Activated gamma-delta T cell (primary cell): ENCODE results near the gene SHF.
A peak's percentile ranks its signal among the peaks of the same experiment; 100 is the strongest.
"Not testable (repeated sequence)": the region's sequence is repeated elsewhere in the genome, so short reads cannot be mapped to it uniquely, and the experiment has no call there.

ENCODE experiments used
- DNase-seq: peaks from one replicate; lab custom pipeline; 2025; lab: John Stamatoyannopoulos, UW
- total RNA-seq, 2 donors: gene quantifications; one replicate each; lab custom pipeline; 2026; lab: John Stamatoyannopoulos, UW

SHF gene, protein sequence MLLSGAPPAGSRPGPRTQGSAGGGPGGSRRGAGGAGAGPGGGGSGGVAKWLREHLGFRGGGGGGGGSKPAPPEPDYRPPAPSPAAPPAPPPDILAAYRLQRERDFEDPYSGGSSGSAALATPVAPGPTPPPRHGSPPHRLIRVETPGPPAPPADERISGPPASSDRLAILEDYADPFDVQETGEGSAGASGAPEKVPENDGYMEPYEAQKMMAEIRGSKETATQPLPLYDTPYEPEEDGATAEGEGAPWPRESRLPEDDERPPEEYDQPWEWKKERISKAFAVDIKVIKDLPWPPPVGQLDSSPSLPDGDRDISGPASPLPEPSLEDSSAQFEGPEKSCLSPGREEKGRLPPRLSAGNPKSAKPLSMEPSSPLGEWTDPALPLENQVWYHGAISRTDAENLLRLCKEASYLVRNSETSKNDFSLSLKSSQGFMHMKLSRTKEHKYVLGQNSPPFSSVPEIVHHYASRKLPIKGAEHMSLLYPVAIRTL
- 4.4 to 5.3 reads per million in 2 donors for total RNA-seq

GRCh38 chr15:45187894-45188830 is at the start of gene SHF:
TSS of gene SHF (minus strand) at chr15:45187966. CDS start at chr15:45187951, 15 bp downstream.
- DNase-seq, result peak; percentile 27

DNA sequence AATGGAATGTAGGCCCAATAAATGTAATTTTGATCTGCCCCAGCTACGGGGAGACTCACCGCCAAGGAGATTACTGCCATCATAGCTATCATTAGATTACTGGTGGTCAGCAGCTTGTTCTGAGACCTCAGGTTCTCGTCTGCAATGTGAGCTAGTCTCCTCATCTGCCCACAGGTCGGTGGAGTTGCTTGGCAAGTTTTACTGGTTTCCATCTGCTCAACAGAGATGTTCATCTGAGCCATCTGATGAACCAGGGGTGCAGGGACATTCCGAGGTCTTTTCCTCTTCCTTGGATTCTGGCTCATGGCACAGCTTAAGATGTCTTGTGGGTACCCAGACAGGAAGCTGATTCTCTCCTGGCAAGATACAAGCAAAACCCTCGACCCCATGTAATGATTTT is 49.0 kb upstream of the SHF start:
- DNase-seq, result not testable (repeated sequence)

DNA sequence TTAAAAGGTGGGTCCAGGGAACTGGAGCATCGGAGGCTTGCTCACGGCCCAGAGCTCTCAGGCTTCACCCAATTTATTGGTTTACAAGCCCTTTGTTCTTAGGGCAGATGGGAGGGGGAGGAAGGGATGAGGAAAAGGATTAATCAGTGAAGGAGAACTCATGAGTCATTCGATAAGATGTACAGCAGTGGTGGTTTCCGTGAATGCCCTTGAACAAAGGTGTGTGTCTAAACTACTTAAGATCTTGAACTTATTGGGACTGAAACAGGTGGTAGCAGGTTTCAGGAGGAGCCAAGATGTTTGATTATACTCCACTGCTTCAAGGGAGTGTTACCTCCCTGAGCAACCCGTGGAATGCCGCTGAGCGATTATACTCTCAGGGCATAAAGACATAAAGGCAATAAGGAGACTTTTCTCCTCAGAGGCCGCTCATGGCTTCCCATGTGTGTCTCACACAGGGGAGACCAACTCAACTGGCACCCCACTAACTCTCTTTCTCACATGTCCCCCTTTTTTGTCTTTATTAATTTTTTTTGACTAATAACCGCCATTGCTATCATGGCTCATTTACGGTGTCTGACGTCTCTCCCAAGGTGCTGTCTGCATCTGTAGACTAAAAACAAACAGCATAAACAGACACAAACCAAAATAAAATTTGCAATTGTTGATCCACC is 46.9 kb upstream of the SHF start:
- DNase-seq, result no peak

DNA sequence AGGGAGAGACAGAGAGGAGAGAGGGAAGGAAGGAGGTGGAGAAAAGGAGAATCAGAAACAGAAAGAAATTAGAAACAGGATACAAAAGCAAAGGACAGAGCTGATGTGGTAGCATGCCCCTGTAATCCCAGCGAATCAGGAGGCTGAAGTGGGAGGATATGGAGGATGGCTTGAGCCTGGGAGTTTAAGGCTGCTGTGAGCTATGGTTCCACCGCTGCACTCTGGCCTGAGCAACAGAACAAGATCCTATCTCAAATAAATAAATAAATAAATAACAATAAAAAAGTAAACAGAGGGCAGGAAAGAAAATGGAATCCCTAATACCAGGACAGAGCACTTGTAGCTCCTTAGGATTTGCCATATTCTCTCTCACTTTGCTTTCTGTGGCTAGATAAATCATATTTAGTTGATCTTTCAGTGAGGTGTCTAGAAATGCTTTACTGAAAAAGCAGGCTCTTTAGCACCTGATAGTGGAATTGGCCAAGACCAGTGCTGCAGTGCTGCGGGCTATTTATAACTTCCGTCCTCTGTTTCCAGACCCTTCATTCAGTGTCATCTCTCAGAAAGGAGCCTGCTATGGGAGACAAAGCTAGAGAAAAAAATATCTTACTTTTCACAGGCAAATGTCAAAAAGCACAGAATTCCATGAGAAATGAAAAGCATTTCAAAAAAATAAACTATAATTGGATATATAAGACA is 44.2 kb upstream of the SHF start:
- DNase-seq, result no peak

DNA sequence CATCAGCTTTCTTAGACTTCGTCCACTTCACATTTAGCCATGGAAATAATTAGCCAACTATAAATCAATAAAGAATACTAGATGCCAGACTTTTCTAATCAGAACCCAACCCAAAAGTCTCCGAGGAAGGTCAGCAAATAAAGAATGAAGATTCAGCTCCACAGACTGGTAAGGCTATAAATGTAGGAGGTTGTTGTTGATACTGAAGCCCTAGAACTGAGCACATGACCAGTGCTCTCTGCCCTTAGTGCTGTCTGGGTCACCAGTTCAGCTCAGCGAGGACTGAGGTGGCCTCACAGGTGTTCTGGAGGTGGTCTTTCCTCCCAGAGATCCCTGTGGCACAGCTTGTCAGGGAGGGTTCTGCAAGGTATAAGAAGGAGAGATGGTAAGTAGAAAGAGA is 43.4 kb upstream of the SHF start:
- no peak for DNase-seq

DNA sequence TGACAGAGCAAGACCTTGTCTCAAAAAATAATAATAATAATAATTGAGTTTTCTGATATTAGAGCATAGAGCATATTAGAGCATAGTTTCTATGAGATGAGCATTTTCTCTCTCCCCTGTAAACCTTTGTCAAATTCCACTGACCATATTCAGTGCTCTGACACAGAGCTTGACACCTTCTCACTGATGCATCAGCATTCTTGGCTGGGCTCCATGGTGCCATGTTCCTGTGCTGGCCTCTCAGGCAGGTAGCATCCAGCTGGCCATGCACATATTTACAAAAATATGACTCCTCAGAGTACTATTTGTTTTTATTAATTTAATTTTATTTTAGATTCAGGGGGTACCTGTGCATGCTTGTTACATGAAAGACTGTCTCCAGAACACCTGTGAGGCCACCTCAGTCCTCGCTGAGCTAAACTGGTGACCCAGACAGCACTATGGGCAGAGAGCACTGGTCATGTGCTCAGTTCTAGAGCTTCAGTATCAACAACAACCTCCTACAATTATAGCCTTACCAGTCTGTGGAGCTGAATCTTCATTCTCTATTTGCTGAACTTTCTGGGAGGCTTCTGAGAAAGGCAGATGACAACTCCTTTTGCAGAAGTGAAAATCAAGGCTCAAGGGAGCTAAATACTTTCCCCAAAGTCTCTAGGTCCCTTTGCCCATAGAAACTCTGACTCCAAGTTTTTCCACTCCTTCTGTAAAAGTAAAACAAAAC is 42.6 kb upstream of the SHF start:
- DNase-seq, result no peak

DNA sequence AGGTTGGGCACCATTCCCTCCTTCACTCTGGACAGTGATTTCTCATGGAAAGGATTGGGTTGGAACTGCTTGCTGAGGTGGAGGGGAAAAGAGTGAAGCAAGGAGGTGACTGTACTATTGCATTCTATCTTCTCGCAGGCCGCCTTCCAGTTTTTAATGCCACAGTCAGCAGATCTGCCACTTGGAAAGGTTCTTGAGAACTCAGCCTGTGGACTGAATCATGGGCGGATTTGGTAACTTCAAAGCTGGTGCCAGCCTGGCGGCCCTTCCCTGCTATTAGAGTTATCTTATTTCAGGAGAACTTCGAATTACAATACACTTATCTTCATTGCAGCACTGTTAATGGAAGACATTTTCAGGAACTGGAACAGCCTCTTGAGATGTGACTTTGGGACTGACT is 41.2 kb upstream of the SHF start:
- no peak for DNase-seq

DNA sequence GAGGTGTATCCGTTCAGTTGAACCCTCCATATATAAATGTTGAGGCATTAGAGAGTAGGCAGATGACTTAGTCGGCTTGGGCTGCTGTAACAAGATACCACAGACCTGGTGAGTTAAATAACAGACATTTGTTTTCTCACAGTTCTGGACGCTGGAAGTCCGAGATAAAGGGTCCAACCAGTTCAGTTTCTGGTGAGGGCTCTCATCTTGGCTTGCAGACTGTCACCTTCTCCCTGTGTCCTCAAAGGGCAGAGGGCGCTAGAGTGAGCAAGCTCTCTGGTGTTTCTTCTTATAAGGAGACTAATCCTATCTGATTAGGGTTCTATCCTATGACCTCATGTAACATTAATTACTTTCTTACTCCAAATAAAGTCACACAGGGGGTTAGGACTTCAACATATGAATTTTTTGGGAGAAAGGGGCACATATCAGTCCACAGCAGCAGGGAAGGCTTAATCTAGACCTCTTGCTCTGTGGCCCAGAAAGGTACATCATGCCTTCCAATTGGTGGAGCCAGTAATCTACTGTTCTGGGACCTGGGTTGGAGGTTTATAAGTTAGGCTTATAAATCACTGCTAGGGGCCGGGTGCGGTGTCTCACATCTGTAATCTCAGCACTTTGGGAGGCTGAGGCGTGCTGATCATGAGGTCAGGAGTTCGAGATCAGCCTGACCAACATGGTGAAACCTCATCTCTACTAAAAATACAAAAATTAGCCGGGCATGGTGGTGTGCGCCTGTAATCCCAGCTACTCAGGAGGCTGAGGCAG is 37.9 kb upstream of the SHF start:
- DNase-seq, result no peak

DNA sequence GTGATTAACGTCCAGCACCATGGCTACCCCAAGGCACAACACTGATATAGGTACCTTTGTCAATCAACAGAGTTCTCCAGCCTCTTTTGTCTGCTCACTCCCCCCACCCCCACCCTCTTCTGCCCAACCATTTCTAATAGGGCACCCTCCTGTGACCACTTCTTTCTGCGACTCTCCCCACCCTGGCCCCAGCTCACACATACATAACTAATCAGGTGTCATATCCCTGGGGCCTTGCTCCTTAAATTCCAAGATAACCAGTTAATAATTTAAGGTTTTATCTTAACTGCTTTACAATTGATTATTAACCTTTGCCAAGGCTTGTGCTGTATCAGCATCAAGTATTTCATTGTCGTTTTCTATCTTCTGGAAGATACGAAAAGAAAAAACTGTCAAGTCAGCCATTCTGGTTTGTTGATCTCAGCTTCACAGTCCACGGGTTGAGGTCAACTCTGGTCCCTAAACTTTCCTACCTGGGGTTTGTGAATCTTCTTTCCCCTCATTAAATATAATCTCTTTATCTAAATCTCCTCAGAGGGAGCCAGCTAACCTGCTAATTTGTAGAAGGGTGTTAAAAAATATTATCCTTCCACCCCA is 37.0 kb upstream of the SHF start:
- DNase-seq, result no peak

GRCh38 chr15:45221967-45222366 is 34.2 kb upstream of the SHF start:
- DNase-seq, result no peak

- DNase-seq, result no peak
These were observed 33.4 kb upstream of the SHF start for GRCh38 chr15:45221053-45221599.

GRCh38 chr15:45212493-45212892 is 24.7 kb upstream of the SHF start:
- DNase-seq, result no peak

DNA sequence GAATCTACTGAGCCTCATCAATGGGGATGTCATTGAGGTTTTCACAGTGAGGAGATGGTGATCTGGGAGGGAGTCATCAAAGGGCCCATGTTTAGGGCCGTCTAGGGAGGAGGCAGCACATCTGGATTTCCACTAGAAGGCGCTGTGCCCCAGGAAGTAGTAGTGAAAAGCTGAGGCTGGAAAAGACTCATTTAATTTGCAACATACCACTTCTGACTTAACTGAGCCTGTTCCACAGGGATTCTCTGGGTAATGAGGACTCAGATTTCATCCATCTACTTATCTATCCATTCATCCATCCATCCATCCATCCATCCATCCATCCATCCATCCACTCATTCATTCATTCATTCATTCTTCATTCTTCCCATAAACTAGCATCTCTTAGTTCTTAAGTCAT is 17.4 kb upstream of the SHF start:
- DNase-seq, result no peak

- no peak for DNase-seq
These were observed 15.4 kb upstream of the SHF start for GRCh38 chr15:45203182-45203581.

DNA sequence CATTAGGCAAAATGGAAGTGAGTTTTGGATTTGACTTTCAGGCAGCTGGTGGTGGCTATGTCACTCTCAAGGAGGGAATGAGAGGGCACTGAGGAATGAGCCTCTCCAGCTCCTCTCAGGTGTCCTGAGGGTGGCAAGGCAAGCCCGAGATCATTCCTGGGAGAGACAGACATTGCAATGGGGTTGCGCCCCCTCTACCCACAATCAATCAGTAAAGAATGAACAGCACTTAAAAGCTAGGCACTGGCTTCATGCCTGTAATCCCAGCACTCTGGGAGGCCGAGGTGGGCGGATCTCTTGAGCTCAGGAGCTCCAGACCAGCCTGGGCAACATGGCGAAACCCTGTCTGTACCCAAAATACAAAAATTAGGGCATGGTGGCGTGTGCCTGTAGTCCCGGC is 14.1 kb upstream of the SHF start:
- no peak for DNase-seq

GRCh38 chr15:45201557-45201859 is 13.7 kb upstream of the SHF start:
- no peak for DNase-seq

GRCh38 chr15:45200799-45201556 is 13.2 kb upstream of the SHF start:
- peak; percentile 15 for DNase-seq

DNA sequence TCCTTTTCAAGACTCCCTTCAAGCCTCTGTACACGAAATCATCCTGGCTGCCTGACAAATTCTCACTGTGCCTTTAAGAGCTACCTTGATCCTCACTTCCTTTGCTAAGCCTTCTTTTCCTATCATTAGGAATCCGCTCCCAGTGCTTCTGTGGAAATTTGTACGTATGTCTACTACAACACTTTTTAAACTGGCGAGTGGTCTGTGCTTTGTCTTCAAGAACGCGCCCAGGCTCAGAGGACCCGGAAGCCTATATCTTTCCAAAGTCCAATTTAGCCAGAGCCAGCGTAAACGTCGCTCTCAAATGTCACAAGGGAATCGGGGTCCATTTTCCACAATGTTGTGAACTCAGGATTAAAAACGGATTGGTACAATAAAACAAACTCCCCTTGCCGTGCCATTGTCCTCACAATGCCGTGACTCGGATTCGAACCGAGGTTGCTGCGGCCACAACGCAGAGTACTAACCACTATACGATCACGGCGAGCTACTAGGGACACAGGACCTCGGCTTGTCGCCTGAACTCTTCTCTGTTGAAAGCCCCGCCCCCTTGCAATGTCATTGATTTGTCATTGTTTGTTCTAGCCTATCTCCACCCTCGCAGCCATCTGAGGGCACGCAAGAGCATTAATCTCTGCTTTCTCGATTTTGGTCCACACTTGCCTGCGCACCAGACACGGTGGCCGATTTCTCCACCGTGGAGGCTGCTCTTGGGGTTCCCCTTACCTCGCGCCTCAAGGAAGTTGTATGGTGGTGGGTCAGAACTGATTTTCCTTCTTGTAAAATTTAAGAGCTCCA is 12.4 kb upstream of the SHF start:
- peak; percentile 42 for DNase-seq
